Suprapubic skin (tissue), 3 donors: Measurements from ENCODE around the gene TRPV3.

ENCODE experiments used
- EP300 ChIP-seq: sonication (generic); formaldehyde crosslinking; IDR thresholded peaks from one replicate; pipeline ENCODE4 v1.6.1; 2017; ENCODE audit warnings: antibody characterized with exemption
- TF ChIP-seq, protein P1 (sequence below), 2 donors: fragments of 200-600 bp in 1 of 2; fragments of 450-650 bp in 1 of 2; sonication (generic) in 1 of 2; IDR thresholded peaks; one replicate each; pipeline ENCODE4 v1.5.1; 2016 to 2019; ENCODE audit warnings: antibody characterized with exemption in 2 of 2, mild to moderate bottlenecking in 1 of 2, moderate library complexity in 1 of 2

GRCh38 chr17:3497101-3497500, 60.5 kb downstream of the TRPV3 start:
- TF ChIP-seq, protein P1, sequence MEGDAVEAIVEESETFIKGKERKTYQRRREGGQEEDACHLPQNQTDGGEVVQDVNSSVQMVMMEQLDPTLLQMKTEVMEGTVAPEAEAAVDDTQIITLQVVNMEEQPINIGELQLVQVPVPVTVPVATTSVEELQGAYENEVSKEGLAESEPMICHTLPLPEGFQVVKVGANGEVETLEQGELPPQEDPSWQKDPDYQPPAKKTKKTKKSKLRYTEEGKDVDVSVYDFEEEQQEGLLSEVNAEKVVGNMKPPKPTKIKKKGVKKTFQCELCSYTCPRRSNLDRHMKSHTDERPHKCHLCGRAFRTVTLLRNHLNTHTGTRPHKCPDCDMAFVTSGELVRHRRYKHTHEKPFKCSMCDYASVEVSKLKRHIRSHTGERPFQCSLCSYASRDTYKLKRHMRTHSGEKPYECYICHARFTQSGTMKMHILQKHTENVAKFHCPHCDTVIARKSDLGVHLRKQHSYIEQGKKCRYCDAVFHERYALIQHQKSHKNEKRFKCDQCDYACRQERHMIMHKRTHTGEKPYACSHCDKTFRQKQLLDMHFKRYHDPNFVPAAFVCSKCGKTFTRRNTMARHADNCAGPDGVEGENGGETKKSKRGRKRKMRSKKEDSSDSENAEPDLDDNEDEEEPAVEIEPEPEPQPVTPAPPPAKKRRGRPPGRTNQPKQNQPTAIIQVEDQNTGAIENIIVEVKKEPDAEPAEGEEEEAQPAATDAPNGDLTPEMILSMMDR (IDR thresholded peaks at IDR 0.05), result no peak
- TF ChIP-seq EP300, result no peak
